ENCODE results near the gene KLHDC8A.

KLHDC8A gene

DNA sequence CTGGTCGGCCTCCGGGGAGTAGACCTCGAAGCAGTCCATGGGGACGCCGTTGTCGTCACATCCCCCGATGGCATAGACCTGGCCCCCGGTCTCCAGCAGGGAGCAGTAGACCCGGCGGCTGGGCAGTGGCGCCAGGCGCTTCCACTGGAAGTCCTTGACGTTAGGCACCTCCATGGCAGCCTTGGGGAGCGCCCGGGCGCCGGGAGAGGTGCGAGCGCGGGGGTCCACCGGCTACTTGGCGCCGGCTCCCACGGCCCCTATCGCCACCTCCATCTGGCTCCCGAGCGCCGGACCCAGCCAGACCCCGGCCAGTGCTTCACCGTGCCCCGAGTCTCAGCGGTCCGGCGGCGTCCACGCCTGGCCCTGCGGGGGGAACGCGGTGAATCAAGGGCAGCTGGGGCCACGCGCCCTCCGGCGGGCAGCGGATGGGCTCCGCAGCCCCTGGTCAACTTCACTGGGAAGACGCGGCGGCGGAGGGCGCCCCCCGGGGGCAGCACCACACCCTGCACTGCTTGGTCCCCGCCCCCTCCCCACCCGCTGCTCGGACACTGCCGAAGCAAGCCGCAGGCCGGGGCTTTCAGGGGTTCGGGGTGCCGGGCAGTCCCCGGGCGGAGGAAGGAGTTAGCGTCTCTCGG, 13.2 kb downstream of the KLHDC8A start:
- ATAC-seq, result no peak

DNA sequence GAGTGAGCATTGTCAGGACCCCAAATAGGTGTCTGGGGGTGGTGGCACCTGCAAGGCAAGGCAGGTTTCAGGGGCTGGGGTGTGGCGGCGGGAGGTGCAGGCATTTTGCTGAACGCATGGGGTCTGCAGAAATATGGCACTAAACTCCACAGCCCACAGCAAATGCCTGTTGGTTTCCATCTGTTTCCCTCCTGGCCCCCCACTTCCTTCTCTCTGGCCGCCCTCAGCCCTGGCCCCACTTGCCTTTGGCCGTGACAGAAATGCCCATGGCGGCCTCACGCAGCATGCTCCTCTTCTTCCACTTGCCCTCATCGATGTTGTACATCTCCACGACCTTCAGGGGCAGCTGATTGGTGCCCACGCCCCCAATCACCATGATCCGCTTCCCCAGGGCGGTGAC, 13.7 kb downstream of the KLHDC8A start:
- no peak for ATAC-seq

- no peak for ATAC-seq
These were observed 16.0 kb downstream of the KLHDC8A start for GRCh38 chr1:205340676-205341075.

DNA sequence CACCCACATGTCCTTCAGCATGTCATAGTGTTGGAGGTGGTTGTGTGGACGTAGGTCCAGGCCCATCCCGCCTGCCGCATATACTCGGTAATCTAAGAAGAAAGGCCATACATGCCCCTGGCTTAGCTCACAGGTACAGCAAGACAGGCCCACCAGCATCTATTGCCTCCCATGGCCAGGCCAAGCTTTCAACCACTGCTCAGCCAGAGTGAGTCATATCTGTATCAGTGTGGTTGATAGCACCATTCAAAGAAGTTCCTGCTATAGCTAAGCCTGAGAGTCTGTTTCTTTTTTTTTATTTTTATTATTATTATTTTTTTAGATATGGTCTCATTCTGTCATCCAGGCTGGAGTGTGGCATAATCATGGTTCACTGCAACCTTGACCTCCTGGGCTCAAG, 17.0 kb downstream of the KLHDC8A start:
- peak; percentile 60 to 77 for ATAC-seq

DNA sequence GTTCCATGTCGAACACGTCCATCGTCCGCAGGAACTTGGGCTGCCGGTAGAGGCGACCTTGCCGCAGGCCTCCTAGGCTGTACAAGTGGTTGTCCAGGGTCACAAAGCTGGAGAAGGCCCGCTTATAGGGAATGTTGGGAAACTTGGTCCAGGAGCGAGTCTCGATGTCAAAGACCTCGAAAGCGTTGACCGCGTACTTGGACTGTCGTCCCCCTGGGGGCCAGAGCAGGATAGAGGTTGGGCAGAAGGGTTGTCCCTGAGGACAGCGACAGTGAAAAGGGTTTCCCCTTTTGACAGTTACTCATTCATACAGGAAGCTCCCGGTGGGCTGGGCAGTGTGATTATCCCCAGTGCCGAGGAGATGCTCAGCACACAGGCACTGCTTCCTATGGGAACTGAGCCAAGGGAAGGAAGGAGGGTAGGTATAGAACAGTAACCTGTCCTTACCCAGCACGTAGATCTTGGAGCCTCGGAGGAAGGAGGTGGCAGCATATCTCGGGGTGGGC, 17.5 kb downstream of the KLHDC8A start:
- no peak for ATAC-seq

- no peak for ATAC-seq
These were observed 18.7 kb downstream of the KLHDC8A start for GRCh38 chr1:205338011-205338410.

DNA sequence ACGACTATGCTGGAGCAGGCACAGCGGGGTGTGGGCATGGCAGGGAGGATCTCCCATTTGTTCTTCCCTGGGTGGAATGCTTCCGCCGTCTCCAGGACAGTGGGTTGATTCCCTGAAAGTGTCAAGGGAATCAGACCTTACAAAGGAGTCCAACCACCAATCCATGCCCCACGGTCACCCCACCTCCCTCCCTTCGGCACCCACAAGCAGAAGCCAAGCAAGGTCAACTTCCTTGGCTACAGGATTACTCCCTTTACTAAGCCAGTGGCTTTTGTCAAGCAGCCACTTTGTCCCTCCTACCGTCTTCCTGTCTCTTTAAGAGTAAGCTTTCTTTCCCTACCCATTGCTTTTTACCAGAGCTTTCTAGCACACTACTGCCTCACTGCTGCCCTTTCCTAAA, 19.2 kb downstream of the KLHDC8A start:
- ATAC-seq, result no peak

- peak; percentile 63 to 71 for ATAC-seq
These were observed 21.0 kb downstream of the KLHDC8A start for GRCh38 chr1:205335692-205336091.

- no peak for ATAC-seq
These were observed 24.5 kb downstream of the KLHDC8A start for GRCh38 chr1:205332015-205332791.

DNA sequence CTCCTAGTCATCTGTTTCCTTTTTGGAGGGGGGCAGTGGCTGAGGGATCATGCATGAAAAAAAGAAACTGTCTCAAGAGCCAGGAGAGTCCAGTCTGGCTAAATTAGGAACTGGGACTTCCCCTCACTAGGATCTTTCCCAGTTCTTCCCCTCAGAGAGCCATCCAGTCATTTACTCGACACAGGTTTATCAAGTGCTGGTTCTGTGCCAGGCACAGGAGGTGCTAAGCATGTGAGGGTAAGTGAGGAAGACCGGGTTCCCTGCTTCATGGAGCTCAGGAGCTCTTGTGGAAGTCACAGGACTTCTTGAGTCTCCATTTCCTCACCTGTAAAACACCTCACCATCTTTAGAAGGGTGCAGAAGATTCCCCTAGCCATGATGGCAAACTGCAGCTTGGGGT, 26.6 kb downstream of the KLHDC8A start:
- no peak for ATAC-seq

- ATAC-seq, result no peak
These were observed 27.0 kb downstream of the KLHDC8A start for GRCh38 chr1:205329719-205330118.

- no peak for ATAC-seq
These were observed 28.2 kb downstream of the KLHDC8A start for GRCh38 chr1:205328476-205328875.

GRCh38 chr1:205326812-205327466, 29.8 kb downstream of the KLHDC8A start:
- no peak for ATAC-seq

- ATAC-seq, result no peak
These were observed 31.3 kb downstream of the KLHDC8A start for GRCh38 chr1:205325334-205325884.

DNA sequence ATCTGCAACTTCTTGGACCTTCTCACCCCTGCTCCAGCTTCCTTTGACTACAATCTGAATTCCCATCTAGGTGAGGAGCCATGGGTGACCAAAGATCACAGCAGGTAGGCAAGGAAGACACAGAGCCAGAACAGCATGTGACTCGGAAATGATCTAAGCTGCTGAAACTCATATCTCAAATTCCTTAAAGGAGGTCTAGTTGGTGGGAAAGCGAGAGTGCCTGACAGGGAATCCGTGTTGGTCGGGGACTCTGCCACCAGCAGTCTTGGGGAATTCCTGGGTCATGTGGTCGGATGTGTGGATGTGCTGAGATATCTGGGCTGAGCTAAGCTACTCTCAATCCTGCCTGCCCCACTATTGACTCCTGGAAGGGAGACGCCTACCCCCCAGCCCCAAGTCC, 31.9 kb downstream of the KLHDC8A start:
- no peak for ATAC-seq

GRCh38 chr1:205323794-205324193, 32.9 kb downstream of the KLHDC8A start:
- ATAC-seq, result no peak

DNA sequence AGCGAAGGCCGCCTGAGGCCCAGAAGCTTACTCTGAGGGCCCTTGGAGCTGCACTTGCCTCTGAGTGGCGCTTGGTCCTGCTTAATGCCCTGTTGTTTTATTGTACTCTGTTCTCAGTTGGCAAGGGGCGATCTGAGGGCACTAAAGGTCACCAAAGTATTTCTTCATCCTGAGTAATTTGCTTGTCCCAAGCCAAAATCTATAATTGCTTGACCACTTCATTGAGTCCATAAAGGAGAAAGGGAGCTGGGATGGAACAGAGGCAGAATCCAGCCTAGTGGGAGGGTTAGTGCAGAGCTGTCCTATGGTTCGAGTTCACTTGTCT, 34.8 kb downstream of the KLHDC8A start:
- no peak for ATAC-seq

DNA sequence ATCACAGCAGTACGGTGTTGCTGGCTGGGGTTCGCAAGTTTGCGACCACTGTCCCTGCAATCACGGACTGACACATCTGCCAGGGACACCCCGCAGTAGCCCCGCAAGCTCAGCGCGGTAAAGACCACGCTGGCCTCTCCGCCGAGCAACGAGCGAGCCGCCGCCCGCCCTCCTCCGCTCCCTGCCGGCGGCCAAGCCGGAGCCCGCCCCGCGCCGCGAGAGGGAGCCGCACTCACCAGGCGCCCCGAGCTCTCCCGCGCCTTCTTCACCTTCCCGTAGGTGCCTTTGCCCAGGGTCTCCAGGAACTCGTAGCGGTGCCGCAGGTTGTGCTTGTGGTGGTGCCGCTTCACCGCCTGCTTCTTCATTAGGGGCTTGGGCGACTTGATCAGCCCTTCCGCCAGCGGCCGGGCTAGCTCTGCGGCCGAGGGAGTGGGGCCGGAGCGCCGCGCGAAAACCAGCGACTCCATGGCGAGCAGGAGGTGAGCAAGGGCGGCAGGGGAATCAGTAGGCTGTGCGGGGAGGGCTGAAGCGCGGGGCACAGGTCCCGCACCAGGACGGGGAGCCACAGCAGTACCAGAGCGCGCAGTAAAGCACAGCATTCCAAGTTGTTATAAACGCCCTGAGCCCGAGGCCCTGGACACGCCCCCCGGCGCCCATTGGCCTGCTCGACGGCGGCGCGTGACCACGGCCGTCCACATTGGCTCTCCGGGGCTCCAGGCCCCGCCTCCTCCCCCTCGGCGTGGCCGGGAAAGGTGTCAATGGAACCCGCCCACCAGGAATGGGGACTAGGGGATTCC, 35.4 kb downstream of the KLHDC8A start, which contains the start of gene NUAK2:
Gene NUAK2, minus strand, starts transcription at position 584 of the 797 bp plus-strand sequence. Its CDS starts 117 bp downstream, at position 467.
- peak; percentile 86 to 87 for ATAC-seq

- ATAC-seq, result peak in 1 of 2 donors; percentile 9
These were observed 37.4 kb downstream of the KLHDC8A start for GRCh38 chr1:205319081-205320018.

DNA sequence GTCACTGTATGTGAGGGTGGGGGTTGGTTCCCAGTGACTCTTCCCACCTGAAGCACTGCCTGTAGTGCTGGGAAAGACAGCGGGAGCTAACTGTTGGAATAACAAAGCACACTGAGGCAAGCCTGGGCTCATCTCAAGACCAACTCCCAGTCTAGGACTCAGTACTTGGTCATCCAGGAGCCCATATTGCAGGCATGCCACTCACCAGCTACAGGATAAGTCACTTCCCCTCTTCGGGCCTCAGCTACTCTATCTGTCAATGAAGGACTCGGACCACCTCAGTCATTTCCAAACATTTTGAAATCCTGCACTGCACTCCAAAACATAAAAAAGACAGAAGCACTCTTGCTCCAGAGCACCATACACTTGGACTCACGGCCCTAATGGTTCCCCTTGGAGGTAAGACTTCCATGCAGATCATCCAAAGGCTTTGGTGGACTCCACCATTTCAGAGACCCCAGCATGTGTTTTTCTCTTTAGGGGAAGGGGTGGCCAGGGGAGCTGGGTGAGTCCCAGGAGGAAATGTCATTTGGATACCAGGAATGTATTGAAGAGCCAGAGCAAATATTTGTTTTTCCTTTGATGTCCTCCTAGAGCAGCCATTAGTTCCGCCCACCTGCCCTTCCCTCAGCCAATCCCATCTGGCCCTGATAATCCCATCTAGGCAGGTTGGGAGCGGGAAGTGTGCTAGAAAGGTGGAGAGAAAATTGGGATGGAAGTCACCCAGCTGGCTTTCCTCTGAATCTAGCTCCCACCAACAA, 38.3 kb downstream of the KLHDC8A start:
- no peak for ATAC-seq
